GM23338 (cell line): ENCODE measurements around the gene PDK3. TPM values are rescaled to one million over a fixed set of nuclear protein-coding genes. Genes with fewer than 3 reads are reported as not detected.

Source experiments
- ATAC-seq: fragments of 200-7000 bp; cut with Tn5 transposase; 3 replicates; pipeline ENCODE4 v1.9.1; 2020
- DNase-seq: peaks from one replicate; pipeline ENCODE4 v3.0.0-alpha.2; 2015; ENCODE audit warnings: low spot score
- H2AFZ ChIP-seq: fragments of 200-600 bp; sonication (generic); 2 replicates; pipeline ENCODE4 v1.8.0; 2016; ENCODE audit warnings: antibody characterized with exemption, mild to moderate bottlenecking, moderate library complexity
- H3F3A ChIP-seq: fragments of 200-600 bp; sonication (generic); replicated peaks from 2 replicates; pipeline ENCODE4 v1.8.0; 2017; ENCODE audit warnings: antibody characterized with exemption, mixed run types, low read depth
- H3K27ac ChIP-seq: fragments of 200-600 bp; sonication (generic); 2 replicates; pipeline ENCODE4 v1.6.1; 2016; ENCODE audit warnings: low read depth
- H3K27me3 ChIP-seq: fragments of 200-600 bp; sonication (generic); 2 replicates; pipeline ENCODE4 v1.8.0; 2016; ENCODE audit warnings: mild to moderate bottlenecking, mixed run types, moderate library complexity; ENCODE audit not compliant: insufficient read depth
- H3K36me3 ChIP-seq: fragments of 200-600 bp; sonication (generic); 2 replicates; pipeline ENCODE4 v1.8.0; 2016; ENCODE audit warnings: mild to moderate bottlenecking; ENCODE audit not compliant: insufficient read depth
- H3K4me1 ChIP-seq: fragments of 200-600 bp; sonication (generic); 2 replicates; pipeline ENCODE4 v1.8.0; 2016; ENCODE audit warnings: mild to moderate bottlenecking, moderate library complexity; ENCODE audit not compliant: insufficient read depth
- H3K4me2 ChIP-seq: fragments of 200-600 bp; sonication (generic); 2 replicates; pipeline ENCODE4 v1.7.1; 2017; ENCODE audit warnings: mixed run types
- H3K4me3 ChIP-seq: fragments of 200-600 bp; sonication (generic); 2 replicates; pipeline ENCODE4 v1.6.1; 2016; ENCODE audit warnings: mixed run types
- H3K79me2 ChIP-seq: fragments of 200-600 bp; sonication (generic); replicated peaks from 2 replicates; pipeline ENCODE4 v1.8.0; 2017; ENCODE audit warnings: mild to moderate bottlenecking; ENCODE audit not compliant: insufficient read depth
- H3K9me2 ChIP-seq: fragments of 200-600 bp; sonication (generic); 2 replicates; pipeline ENCODE4 v1.8.0; 2017; ENCODE audit not compliant: insufficient read depth
- H4K20me1 ChIP-seq: fragments of 200-600 bp; sonication (generic); replicated peaks from 2 replicates; pipeline ENCODE4 v1.8.0; 2017; ENCODE audit warnings: mild to moderate bottlenecking; ENCODE audit not compliant: insufficient read depth
- H3K27ac Mint-ChIP-seq: 2 replicates; pipeline ENCODE4 v1.8.0; 2020; ENCODE audit warnings: inconsistent platforms, mild to moderate bottlenecking, moderate library complexity, mixed read lengths
- H3K27me3 Mint-ChIP-seq: 3 replicates; pipeline ENCODE4 v1.8.0; 2022; ENCODE audit warnings: low read depth, mild to moderate bottlenecking, moderate library complexity, mixed read lengths, inconsistent platforms; ENCODE audit not compliant: insufficient read depth, poor library complexity
- H3K36me3 Mint-ChIP-seq: 3 replicates; pipeline ENCODE4 v1.8.0; 2021; ENCODE audit warnings: low read depth, mild to moderate bottlenecking, inconsistent platforms, moderate library complexity, mixed read lengths
- H3K4me1 Mint-ChIP-seq: 3 replicates; pipeline ENCODE4 v1.8.0; 2020; ENCODE audit warnings: mild to moderate bottlenecking, inconsistent platforms, mixed read lengths
- H3K4me3 Mint-ChIP-seq: 3 replicates; pipeline ENCODE4 v1.8.0; 2021; ENCODE audit warnings: moderate library complexity, mild to moderate bottlenecking, inconsistent platforms, mixed read lengths
- H3K9me3 Mint-ChIP-seq: 3 replicates; pipeline ENCODE4 v1.8.0; 2020; ENCODE audit warnings: moderate library complexity, mild to moderate bottlenecking, inconsistent platforms, mixed read lengths
- EZH2phosphoT487 ChIP-seq: fragments of 200-600 bp; sonication (generic); IDR thresholded peaks from one replicate; pipeline ENCODE4 v1.8.1; 2018; ENCODE audit warnings: antibody characterized with exemption; ENCODE audit not compliant: unreplicated experiment
- JUNB ChIP-seq: IDR thresholded peaks from one replicate; pipeline ENCODE4 v1.6.1; 2016; ENCODE audit warnings: antibody characterized with exemption; ENCODE audit not compliant: unreplicated experiment
- STAT1 ChIP-seq: IDR thresholded peaks from one replicate; pipeline ENCODE4 v1.6.1; 2016; ENCODE audit warnings: antibody characterized with exemption; ENCODE audit not compliant: unreplicated experiment
- ZNF331 ChIP-seq: fragments of 250-450 bp; sonication (Bioruptor Pico); IDR thresholded peaks from 2 replicates; pipeline ENCODE4 v1.5.0; 2020; ENCODE audit warnings: low read depth, mild to moderate bottlenecking, moderate library complexity
- polyA plus RNA-seq: library from polyadenylated mRNA; unstranded; fragments of >200 nt; fragmentation: Nextera tagmentation; extraction: Ambion mirVana; gene quantifications from 2 replicates; pipeline ENCODE4 v1.2.1, GENCODE V29; 2016
- total RNA-seq: library from RNA; depleted of rRNA; stranded (reverse); fragments of >200 nt; shearing (Covaris generic); gene quantifications from 2 replicates; pipeline ENCODE4 v1.2.3, GENCODE V29; 2014
- TF ChIP-seq, protein P1 (sequence below): fragments of 250-450 bp; sonication (Bioruptor Pico); IDR thresholded peaks from 2 replicates; pipeline ENCODE4 v1.5.0; 2020; ENCODE audit warnings: mild to moderate bottlenecking, moderate library complexity

PDK3 gene
- total and polyA plus RNA-seq, 2 experiments from 2014 or later: 35.7 to 51.2 TPM

DNA sequence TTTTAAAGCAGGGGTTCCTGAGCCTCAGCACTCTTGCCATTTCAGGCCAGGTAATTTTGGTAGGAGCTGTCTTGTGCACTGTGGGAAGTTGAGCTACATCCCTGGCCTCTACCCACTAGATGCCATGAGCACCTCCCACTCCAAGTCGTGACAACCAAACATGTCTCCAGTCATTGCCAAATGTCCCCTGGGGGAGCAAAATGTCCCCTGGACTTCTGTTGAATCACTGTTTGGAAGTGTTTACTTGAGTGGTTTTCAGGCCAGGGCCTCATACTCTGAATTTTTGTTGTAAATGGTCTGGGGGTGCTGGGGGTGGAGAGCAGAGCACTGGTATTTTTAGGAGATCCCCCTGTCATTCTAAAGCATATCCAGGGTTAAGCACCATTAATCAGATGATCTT is 3.2 kb downstream of the PDK3 start (continued):
- TF ChIP-seq, protein P1, sequence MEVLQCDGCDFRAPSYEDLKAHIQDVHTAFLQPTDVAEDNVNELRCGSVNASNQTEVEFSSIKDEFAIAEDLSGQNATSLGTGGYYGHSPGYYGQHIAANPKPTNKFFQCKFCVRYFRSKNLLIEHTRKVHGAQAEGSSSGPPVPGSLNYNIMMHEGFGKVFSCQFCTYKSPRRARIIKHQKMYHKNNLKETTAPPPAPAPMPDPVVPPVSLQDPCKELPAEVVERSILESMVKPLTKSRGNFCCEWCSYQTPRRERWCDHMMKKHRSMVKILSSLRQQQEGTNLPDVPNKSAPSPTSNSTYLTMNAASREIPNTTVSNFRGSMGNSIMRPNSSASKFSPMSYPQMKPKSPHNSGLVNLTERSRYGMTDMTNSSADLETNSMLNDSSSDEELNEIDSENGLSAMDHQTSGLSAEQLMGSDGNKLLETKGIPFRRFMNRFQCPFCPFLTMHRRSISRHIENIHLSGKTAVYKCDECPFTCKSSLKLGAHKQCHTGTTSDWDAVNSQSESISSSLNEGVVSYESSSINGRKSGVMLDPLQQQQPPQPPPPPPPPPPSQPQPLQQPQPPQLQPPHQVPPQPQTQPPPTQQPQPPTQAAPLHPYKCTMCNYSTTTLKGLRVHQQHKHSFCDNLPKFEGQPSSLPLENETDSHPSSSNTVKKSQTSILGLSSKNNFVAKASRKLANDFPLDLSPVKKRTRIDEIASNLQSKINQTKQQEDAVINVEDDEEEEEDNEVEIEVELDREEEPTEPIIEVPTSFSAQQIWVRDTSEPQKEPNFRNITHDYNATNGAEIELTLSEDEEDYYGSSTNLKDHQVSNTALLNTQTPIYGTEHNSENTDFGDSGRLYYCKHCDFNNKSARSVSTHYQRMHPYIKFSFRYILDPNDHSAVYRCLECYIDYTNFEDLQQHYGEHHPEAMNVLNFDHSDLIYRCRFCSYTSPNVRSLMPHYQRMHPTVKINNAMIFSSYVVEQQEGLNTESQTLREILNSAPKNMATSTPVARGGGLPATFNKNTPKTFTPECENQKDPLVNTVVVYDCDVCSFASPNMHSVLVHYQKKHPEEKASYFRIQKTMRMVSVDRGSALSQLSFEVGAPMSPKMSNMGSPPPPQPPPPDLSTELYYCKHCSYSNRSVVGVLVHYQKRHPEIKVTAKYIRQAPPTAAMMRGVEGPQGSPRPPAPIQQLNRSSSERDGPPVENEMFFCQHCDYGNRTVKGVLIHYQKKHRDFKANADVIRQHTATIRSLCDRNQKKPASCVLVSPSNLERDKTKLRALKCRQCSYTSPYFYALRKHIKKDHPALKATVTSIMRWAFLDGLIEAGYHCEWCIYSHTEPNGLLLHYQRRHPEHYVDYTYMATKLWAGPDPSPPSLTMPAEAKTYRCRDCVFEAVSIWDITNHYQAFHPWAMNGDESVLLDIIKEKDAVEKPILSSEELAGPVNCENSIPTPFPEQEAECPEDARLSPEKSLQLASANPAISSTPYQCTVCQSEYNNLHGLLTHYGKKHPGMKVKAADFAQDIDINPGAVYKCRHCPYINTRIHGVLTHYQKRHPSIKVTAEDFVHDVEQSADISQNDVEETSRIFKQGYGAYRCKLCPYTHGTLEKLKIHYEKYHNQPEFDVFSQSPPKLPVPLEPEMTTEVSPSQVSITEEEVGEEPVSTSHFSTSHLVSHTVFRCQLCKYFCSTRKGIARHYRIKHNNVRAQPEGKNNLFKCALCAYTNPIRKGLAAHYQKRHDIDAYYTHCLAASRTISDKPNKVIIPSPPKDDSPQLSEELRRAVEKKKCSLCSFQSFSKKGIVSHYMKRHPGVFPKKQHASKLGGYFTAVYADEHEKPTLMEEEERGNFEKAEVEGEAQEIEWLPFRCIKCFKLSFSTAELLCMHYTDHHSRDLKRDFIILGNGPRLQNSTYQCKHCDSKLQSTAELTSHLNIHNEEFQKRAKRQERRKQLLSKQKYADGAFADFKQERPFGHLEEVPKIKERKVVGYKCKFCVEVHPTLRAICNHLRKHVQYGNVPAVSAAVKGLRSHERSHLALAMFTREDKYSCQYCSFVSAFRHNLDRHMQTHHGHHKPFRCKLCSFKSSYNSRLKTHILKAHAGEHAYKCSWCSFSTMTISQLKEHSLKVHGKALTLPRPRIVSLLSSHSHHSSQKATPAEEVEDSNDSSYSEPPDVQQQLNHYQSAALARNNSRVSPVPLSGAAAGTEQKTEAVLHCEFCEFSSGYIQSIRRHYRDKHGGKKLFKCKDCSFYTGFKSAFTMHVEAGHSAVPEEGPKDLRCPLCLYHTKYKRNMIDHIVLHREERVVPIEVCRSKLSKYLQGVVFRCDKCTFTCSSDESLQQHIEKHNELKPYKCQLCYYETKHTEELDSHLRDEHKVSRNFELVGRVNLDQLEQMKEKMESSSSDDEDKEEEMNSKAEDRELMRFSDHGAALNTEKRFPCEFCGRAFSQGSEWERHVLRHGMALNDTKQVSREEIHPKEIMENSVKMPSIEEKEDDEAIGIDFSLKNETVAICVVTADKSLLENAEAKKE: no peak
- TF ChIP-seq JUNB (no peak), EZH2phosphoT487 (no peak), ZNF331 (CRISPR knock-in tag) (no peak), STAT1 (no peak)

- H4K20me1 ChIP-seq: no peaks in the 10 kb centered on the region
- H3F3A ChIP-seq: no peaks in the 10 kb centered on the region
- Mint-ChIP-seq H3K4me1 (peaks cover 30% of the 10 kb centered on the region), H3K36me3 (no peaks in the 10 kb centered on the region; the same call in 2 of the 3 replicates), H3K4me3 (no peak overlapping the region), H3K27me3 (no peaks in the 10 kb centered on the region), H3K27ac (no peak overlapping the region), H3K9me3 (no peaks in the 10 kb centered on the region)
- no peak overlapping the region for H3K27ac ChIP-seq
- H3K4me2 ChIP-seq: no peak overlapping the region
- no peaks in the 10 kb centered on the region for H3K27me3 ChIP-seq
- H3K36me3 ChIP-seq: no peaks in the 10 kb centered on the region
- no peak for ATAC-seq
- peaks cover 21% of the 10 kb centered on the region for H3K4me1 ChIP-seq
- no peaks in the 10 kb centered on the region for H3K9me2 ChIP-seq
- DNase-seq: no peak
- TF ChIP-seq, protein P1: no peak
- TF ChIP-seq ZNF331 (CRISPR knock-in tag): no peak
- peaks cover 81% of the 10 kb centered on the region for H3K79me2 ChIP-seq
- no peak overlapping the region for H3K4me3 ChIP-seq
- no peak overlapping the region for H2AFZ ChIP-seq
These were observed 6.7 kb downstream of the PDK3 start for GRCh38 chrX:24471808-24472207.
